IMR-90 (cell line): Measurements from ENCODE around the gene OSER1. TPM values are rescaled to one million over a fixed set of nuclear protein-coding genes. Genes with fewer than 3 reads are reported as not detected.

Source experiments
- ATAC-seq: fragments of 200-7000 bp; cut with Tn5 transposase; 2 replicates; pipeline ENCODE4 v1.9.1; 2020; ENCODE audit warnings: low read depth, mild to moderate bottlenecking, moderate library complexity
- BruUV-seq: library from RNA; stranded (reverse); fragments of 400-500 nt; replicated peaks from 2 replicates; lab custom pipeline; 2021; lab: Mats Ljungman, UMichigan
- CTCF ChIA-PET: fragments of 300-600 bp; formaldehyde crosslinking; extraction: SDS; loops from one replicate; lab custom pipeline; 2021; ENCODE audit warnings: antibody characterized with exemption; lab: Yijun Ruan, JAX
- POLR2A ChIA-PET: fragments of 300-600 bp; sonication (Branson Sonifier 250); formaldehyde crosslinking; loops from one replicate; lab custom pipeline; 2022; ENCODE audit warnings: antibody characterized with exemption; ENCODE audit not compliant: unreplicated experiment; lab: Charles Lee
- DNase-seq: peaks from one replicate; pipeline ENCODE4 v3.0.0; 2013
- H2AFZ ChIP-seq: replicated peaks from 2 replicates; pipeline ENCODE3; 2013; ENCODE audit warnings: low read length, mild to moderate bottlenecking; ENCODE audit not compliant: poor library complexity
- H2AK5ac ChIP-seq: 2 replicates; pipeline ENCODE4 v1.6.1; 2013; ENCODE audit warnings: low read depth, low read length, inconsistent platforms
- H2AK9ac ChIP-seq: replicated peaks from 2 replicates; pipeline ENCODE3; 2013; ENCODE audit warnings: mild to moderate bottlenecking, low read depth, low read length, moderate library complexity; ENCODE audit not compliant: poor library complexity
- H2BK120ac ChIP-seq: 2 replicates; pipeline ENCODE4 v1.6.1; 2013; ENCODE audit warnings: low read depth, low read length, inconsistent platforms
- H2BK15ac ChIP-seq: 3 replicates; pipeline ENCODE4 v1.6.1; 2013; ENCODE audit warnings: low read depth, low read length, inconsistent platforms
- H2BK20ac ChIP-seq: 2 replicates; pipeline ENCODE4 v1.6.1; 2013; ENCODE audit warnings: low read depth, mild to moderate bottlenecking, inconsistent platforms, low read length, moderate library complexity
- H2BK5ac ChIP-seq: 2 replicates; pipeline ENCODE4 v1.6.1; 2013; ENCODE audit warnings: mild to moderate bottlenecking, low read depth, low read length, inconsistent platforms; ENCODE audit not compliant: poor library complexity, severe bottlenecking
- H3K14ac ChIP-seq: replicated peaks from 2 replicates; pipeline ENCODE4 v1.6.1; 2013; ENCODE audit warnings: low read depth, low read length, inconsistent platforms
- H3K18ac ChIP-seq: 2 replicates; pipeline ENCODE4 v1.6.1; 2013; ENCODE audit warnings: low read depth, low read length, control low read depth
- H3K23ac ChIP-seq: 2 replicates; pipeline ENCODE4 v1.6.1; 2013; ENCODE audit warnings: low read depth, low read length, inconsistent platforms
- H3K27ac ChIP-seq: 2 replicates; pipeline ENCODE4 v1.5.1; 2013; ENCODE audit warnings: mild to moderate bottlenecking, control low read depth, low read length; ENCODE audit not compliant: insufficient read depth
- H3K27me3 ChIP-seq: 2 replicates; pipeline ENCODE4 v1.6.1; 2013; ENCODE audit warnings: low read length; ENCODE audit not compliant: control insufficient read depth, insufficient read depth
- H3K36me3 ChIP-seq: 2 replicates; pipeline ENCODE4 v1.6.1; 2013; ENCODE audit warnings: low read length, mixed read lengths; ENCODE audit not compliant: control insufficient read depth, insufficient read depth
- H3K4ac ChIP-seq: 2 replicates; pipeline ENCODE4 v1.6.1; 2013; ENCODE audit warnings: low read depth, low read length, inconsistent platforms
- H3K4me1 ChIP-seq: 2 replicates; pipeline ENCODE4 v1.6.1; 2013; ENCODE audit warnings: low read length, mixed read lengths; ENCODE audit not compliant: control insufficient read depth, insufficient read depth
- H3K4me2 ChIP-seq: 2 replicates; pipeline ENCODE4 v1.6.1; 2013; ENCODE audit warnings: low read depth, mild to moderate bottlenecking, control low read depth, low read length, moderate library complexity
- H3K4me3 ChIP-seq: 2 replicates; pipeline ENCODE4 v1.5.1; 2013; ENCODE audit warnings: low read depth, mild to moderate bottlenecking, control low read depth, low read length, moderate library complexity; ENCODE audit not compliant: insufficient read depth
- H3K56ac ChIP-seq: 2 replicates; pipeline ENCODE4 v1.6.1; 2013; ENCODE audit warnings: low read length, inconsistent platforms; ENCODE audit not compliant: insufficient read depth; ENCODE audit errors: extremely low read depth
- H3K79me1 ChIP-seq, 2 experiments: 2 replicates each; pipeline ENCODE4 v1.6.1; 2013; ENCODE audit warnings: low read length in 2 of 2, inconsistent platforms in 1 of 2, low read depth in 1 of 2
- H3K9ac ChIP-seq: 2 replicates; pipeline ENCODE4 v1.6.1; 2013; ENCODE audit warnings: low read depth, low read length, control low read depth
- H3K9me1 ChIP-seq: 2 replicates; pipeline ENCODE4 v1.6.1; 2013; ENCODE audit warnings: low read length, inconsistent platforms; ENCODE audit not compliant: insufficient read depth
- H3K9me3 ChIP-seq: 2 replicates; pipeline ENCODE4 v1.6.1; 2013; ENCODE audit warnings: low read length; ENCODE audit not compliant: control insufficient read depth, insufficient read depth
- H4K20me1 ChIP-seq: 2 replicates; pipeline ENCODE4 v1.6.1; 2013; ENCODE audit warnings: low read length, inconsistent platforms; ENCODE audit not compliant: insufficient read depth
- H4K5ac ChIP-seq: 2 replicates; pipeline ENCODE4 v1.6.1; 2013; ENCODE audit warnings: mild to moderate bottlenecking, low read depth, low read length, control low read depth
- H4K8ac ChIP-seq, 2 experiments: 2 replicates each; pipeline ENCODE4 v1.6.1; 2013; ENCODE audit warnings: low read depth in 2 of 2, low read length in 2 of 2, control low read depth in 1 of 2, inconsistent platforms in 1 of 2
- H4K91ac ChIP-seq: 2 replicates; pipeline ENCODE4 v1.6.1; 2013; ENCODE audit warnings: low read depth, low read length, inconsistent platforms; ENCODE audit not compliant: insufficient read depth
- FOS ChIP-seq: fragments of 150-350 bp; IDR thresholded peaks from 2 replicates; pipeline ENCODE4 v1.6.1; 2016; ENCODE audit warnings: low read depth, low read length
- MXI1 ChIP-seq: IDR thresholded peaks from 2 replicates; pipeline ENCODE4 v1.6.1; 2012; ENCODE audit warnings: low read depth, mild to moderate bottlenecking, low read length, moderate library complexity, borderline replicate concordance
- RFX5 ChIP-seq: IDR thresholded peaks from 2 replicates; pipeline ENCODE4 v1.8.0; 2012; ENCODE audit warnings: low read depth, mild to moderate bottlenecking, low read length, moderate library complexity
- whole genome bisulfite sequencing, 2 experiments: methylation state at CpG; one replicate each; pipeline versions ENCODE4 v1.1.5 to v1.1.7; 2013; ENCODE audit warnings: missing lambda C conversion rate in 2 of 2; ENCODE audit not compliant: insufficient read length in 1 of 2; ENCODE audit errors: extremely low coverage in 2 of 2; 5-methylcytosine and 5-hydroxymethylcytosine counted together
- dilution Hi-C: fragments of 300-500 bp; cut with HindIII; formaldehyde crosslinking; loops from one replicate; pipeline ENCODE4 v1.14.3; 2018; ENCODE audit warnings: low sequenced_read_pairs; ENCODE audit not compliant: unreplicated experiment
- in situ Hi-C: fragments of 300-500 bp; cut with MboI; formaldehyde crosslinking; loops from 3 replicates; pipeline ENCODE4 v1.14.3; 2019; ENCODE audit warnings: low sequenced_read_pairs, inconsistent platforms, mixed read lengths
- intact Hi-C: fragments of 100-400 bp; cut with micrococcal nuclease; formaldehyde crosslinking; loops from 2 replicates; pipeline ENCODE4 v1.10.0; 2022
- polyA plus RNA-seq, 3 experiments: library from polyadenylated mRNA; depleted of rRNA; stranded (reverse); fragments of >200 nt; gene quantifications; 2 replicates each; pipeline ENCODE4 v1.2.3, GENCODE V29; 2012; ENCODE audit warnings: low replicate concordance in 1 of 3
- total RNA-seq: library from RNA; depleted of rRNA; stranded (reverse); fragments of >200 nt; gene quantifications from 2 replicates; pipeline ENCODE4 v1.2.3, GENCODE V29; 2012

The OSER1 gene
- total and polyA plus RNA-seq, 2 of the 4 experiments (the other 2 are of a cell fraction) = 32.6 to 70.6 TPM

DNA sequence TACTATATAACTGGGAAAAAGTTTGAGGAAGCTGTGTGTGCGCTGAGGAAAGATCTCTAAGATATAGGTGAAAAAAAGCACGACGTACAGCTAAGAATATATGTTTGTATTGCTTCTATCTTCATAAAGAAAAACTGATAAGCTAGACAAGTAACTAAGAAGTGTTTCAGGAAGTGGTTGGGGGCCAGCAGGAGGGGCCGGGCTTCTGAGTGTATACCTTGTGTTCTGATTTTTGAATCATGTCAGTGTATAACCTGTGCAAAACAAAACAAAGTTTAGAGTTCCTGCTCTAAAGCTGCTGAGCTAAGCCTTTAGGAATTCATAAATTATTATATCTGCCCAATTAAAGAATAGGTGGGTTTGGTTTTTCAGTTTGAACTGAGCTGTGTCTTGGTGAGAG is 7.9 kb upstream of the OSER1 start:
- H3K79me1 ChIP-seq = no peaks in the 10 kb centered on the region
- CTCF ChIA-PET = interaction anchor here (3.5 kb wide), 1 partner anchor 94 kb away, joined by 52 read pairs; the partner anchor contains the start of gene FITM2
- dilution Hi-C loops (no loop called here), in situ Hi-C loops (loop anchor here (5.0 to 10.0 kb wide), 3 partner anchors 94 to 386 kb away; partner anchors contain the start of genes FITM2 and TTPAL), intact Hi-C loops (loop anchor here (10.0 kb wide), 1 partner anchor 666 kb away; the partner anchor contains the start of gene YWHAB)
- H4K91ac ChIP-seq = no peak overlapping the region
- H4K5ac ChIP-seq = no peak overlapping the region
- POLR2A ChIA-PET = no interaction called here
- no peak overlapping the region for H2AK9ac ChIP-seq
- no TSS peak for BruUV-seq
- no peak overlapping the region for H3K56ac ChIP-seq
- ATAC-seq (no peak), DNase-seq (no peak)
- no peak overlapping the region for H2AK5ac ChIP-seq
- H3K4me3 ChIP-seq = no peak overlapping the region
- no peak overlapping the region for H3K18ac ChIP-seq
- H3K4me2 ChIP-seq = no peak overlapping the region
- no peak overlapping the region for H4K8ac ChIP-seq
- no peaks in the 10 kb centered on the region for H3K36me3 ChIP-seq
- H3K9me3 ChIP-seq = no peaks in the 10 kb centered on the region
- H3K9me1 ChIP-seq = no peaks in the 10 kb centered on the region
- no CpG with 5 or more reads among the region's 4 CpGs for WGBS, 2 experiments
- H4K20me1 ChIP-seq = no peaks in the 10 kb centered on the region
- H2BK120ac ChIP-seq = no peak overlapping the region
- no peak overlapping the region for H2BK20ac ChIP-seq
- no peak overlapping the region for H2AFZ ChIP-seq
- no peak overlapping the region for H2BK5ac ChIP-seq
- H3K9ac ChIP-seq = no peak overlapping the region
- H3K14ac ChIP-seq = no peak overlapping the region
- TF ChIP-seq FOS (no peak), MXI1 (no peak), RFX5 (no peak)
- H3K4ac ChIP-seq = no peak overlapping the region
- no peaks in the 10 kb centered on the region for H3K27me3 ChIP-seq
- H2BK15ac ChIP-seq = no peak overlapping the region
- H3K4me1 ChIP-seq = no peaks in the 10 kb centered on the region
- no peak overlapping the region for H3K27ac ChIP-seq
- H3K23ac ChIP-seq = no peak overlapping the region
